Left lung (tissue), 10 donors: ENCODE results near the gene AK1. TPM values are rescaled to one million over a fixed set of nuclear protein-coding genes. Genes with fewer than 3 reads are reported as not detected.

ENCODE experiments used
- ATAC-seq: fragments of 200-7000 bp; cut with Tn5 transposase; one replicate; pipeline ENCODE4 v1.9.1; 2020; ENCODE audit warnings: moderate library complexity
- DNase-seq, 4 donors: peaks; one replicate each; pipeline ENCODE4 v3.0.0-alpha.2; 2013 to 2020
- H3K27ac ChIP-seq, 2 donors: fragments of 200-600 bp; sonication (generic) in 1 of 2; one replicate each; pipeline versions ENCODE4 v1.5.0 to v1.8.0; 2020 to 2021
- H3K27me3 ChIP-seq, 2 donors: fragments of 200-600 bp; sonication (generic) in 1 of 2; one replicate each; pipeline versions ENCODE4 v1.5.0 to v1.8.0; 2020 to 2021
- H3K36me3 ChIP-seq, 2 donors: fragments of 200-600 bp; sonication (generic) in 1 of 2; one replicate each; pipeline versions ENCODE4 v1.5.0 to v1.8.0; 2020 to 2021
- H3K4me1 ChIP-seq, 2 donors: fragments of 200-600 bp; one replicate each; pipeline ENCODE4 v1.8.0; 2021
- H3K4me3 ChIP-seq, 2 donors: fragments of 200-600 bp; sonication (generic) in 1 of 2; one replicate each; pipeline versions ENCODE4 v1.5.0 to v1.8.0; 2020 to 2021; ENCODE audit warnings: mild to moderate bottlenecking in 1 of 2
- H3K9me3 ChIP-seq, 2 donors: fragments of 200-600 bp; sonication (generic) in 1 of 2; one replicate each; pipeline versions ENCODE4 v1.5.0 to v1.8.0; 2020 to 2021
- intact Hi-C, 2 donors: fragments of 100-400 bp; cut with DNase I; formaldehyde crosslinking; loops; one replicate each; pipeline versions ENCODE4 v1.11.2 to v1.14.2; 2022
- microRNA-seq, 2 donors: library from miRNA; unstranded; fragments of <30 nt; microRNA quantifications; one replicate each; pipeline ENCODE4, GENCODE V29; 2019
- polyA plus RNA-seq, 6 donors: library from polyadenylated mRNA; unstranded; fragments of 120-200 nt; gene quantifications; one replicate each; pipeline ENCODE4 v1.2.1, GENCODE V29; 2013; ENCODE audit not compliant: insufficient read length in 6 of 6
- total RNA-seq, 2 donors: library from RNA; stranded (reverse); fragmentation: NEBNext Ultra II Directional; extraction: Animal tissue kit (Norgen Biotek cat#: 25700); gene quantifications; one replicate each; pipeline ENCODE4 v1.2.1, GENCODE V29; 2021
- TF ChIP-seq, protein P1 (sequence below), 2 donors: fragments of 200-600 bp; sonication (generic) in 1 of 2; IDR thresholded peaks; one replicate each; pipeline versions ENCODE4 v1.5.0 to v1.8.0; 2021; ENCODE audit warnings: antibody characterized with exemption in 2 of 2
- donor health status: DM: no; HTN: yes; CAD: no.
- donor health status: DM: no; HTN: no; CAD: no.

AK1 gene
- total and polyA plus RNA-seq, 8 donors, result 47.3 to 264 (median 76.7) TPM

DNA sequence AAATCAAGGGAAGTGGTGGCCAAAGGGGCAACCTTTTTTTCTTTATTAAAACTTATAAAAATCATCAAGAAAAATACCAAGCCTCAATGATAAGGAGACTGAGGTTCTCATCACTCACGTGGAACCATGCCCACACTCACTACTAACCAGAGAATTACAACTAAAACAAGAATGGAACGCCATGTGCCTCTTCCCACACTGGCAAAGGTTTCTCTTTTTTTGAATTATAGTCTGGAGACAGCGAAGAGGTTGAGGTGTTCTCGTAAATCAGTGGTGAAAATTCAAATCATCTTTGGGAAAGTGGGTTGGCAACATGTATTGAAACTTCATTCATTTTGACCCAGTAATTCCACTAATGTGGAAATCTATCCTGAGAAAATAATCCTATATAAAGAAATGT, 55.4 kb downstream of the AK1 start:
- Histone ChIP-seq H3K9me3 (no peaks in the 10 kb centered on the region), H3K36me3 (peaks cover 0 to 90% of the 10 kb centered on the region in 2 donors), H3K4me1 (peaks cover 0 to 13% of the 10 kb centered on the region in 2 donors), H3K27ac (no peak overlapping the region), H3K27me3 (no peaks in the 10 kb centered on the region), H3K4me3 (no peak overlapping the region)
- ATAC-seq (no peak), DNase-seq (no peak)
- TF ChIP-seq, protein P1, sequence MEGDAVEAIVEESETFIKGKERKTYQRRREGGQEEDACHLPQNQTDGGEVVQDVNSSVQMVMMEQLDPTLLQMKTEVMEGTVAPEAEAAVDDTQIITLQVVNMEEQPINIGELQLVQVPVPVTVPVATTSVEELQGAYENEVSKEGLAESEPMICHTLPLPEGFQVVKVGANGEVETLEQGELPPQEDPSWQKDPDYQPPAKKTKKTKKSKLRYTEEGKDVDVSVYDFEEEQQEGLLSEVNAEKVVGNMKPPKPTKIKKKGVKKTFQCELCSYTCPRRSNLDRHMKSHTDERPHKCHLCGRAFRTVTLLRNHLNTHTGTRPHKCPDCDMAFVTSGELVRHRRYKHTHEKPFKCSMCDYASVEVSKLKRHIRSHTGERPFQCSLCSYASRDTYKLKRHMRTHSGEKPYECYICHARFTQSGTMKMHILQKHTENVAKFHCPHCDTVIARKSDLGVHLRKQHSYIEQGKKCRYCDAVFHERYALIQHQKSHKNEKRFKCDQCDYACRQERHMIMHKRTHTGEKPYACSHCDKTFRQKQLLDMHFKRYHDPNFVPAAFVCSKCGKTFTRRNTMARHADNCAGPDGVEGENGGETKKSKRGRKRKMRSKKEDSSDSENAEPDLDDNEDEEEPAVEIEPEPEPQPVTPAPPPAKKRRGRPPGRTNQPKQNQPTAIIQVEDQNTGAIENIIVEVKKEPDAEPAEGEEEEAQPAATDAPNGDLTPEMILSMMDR (IDR thresholded peaks at IDR 0.05), result no peak
- intact Hi-C loops, result no loop called here

- Histone ChIP-seq H3K9me3 (no peaks in the 10 kb centered on the region), H3K4me1 (peaks cover 0 to 3% of the 10 kb centered on the region in 2 donors), H3K27ac (no peak overlapping the region), H3K27me3 (no peaks in the 10 kb centered on the region), H3K36me3 (peaks cover 0 to 91% of the 10 kb centered on the region in 2 donors), H3K4me3 (no peak overlapping the region)
- intact Hi-C loops, result no loop called here
- no peak for DNase-seq
- no peak for ATAC-seq
- TF ChIP-seq, protein P1 (IDR thresholded peaks at IDR 0.05), result no peak
These were observed 58.9 kb downstream of the AK1 start for GRCh38 chr9:127818574-127818973.

GRCh38 chr9:127817881-127818434, 59.5 kb downstream of the AK1 start:
- Histone ChIP-seq H3K4me3 (no peak overlapping the region), H3K27me3 (no peaks in the 10 kb centered on the region), H3K9me3 (no peaks in the 10 kb centered on the region), H3K36me3 (peaks cover 0 to 91% of the 10 kb centered on the region in 2 donors), H3K4me1 (peaks cover 0 to 3% of the 10 kb centered on the region in 2 donors), H3K27ac (no peak overlapping the region)
- TF ChIP-seq, protein P1 (IDR thresholded peaks at IDR 0.05), result no peak
- no peak for ATAC-seq
- intact Hi-C loops, result no loop called here
- no peak for DNase-seq

- no peak for DNase-seq
- H3K4me1 ChIP-seq, result peaks cover 0 to 3% of the 10 kb centered on the region in 2 donors
- ATAC-seq, result no peak
- H3K9me3 ChIP-seq, result no peaks in the 10 kb centered on the region
- intact Hi-C loops, result no loop called here
- H3K4me3 ChIP-seq, result no peak overlapping the region
- H3K36me3 ChIP-seq, result peaks cover 0 to 99% of the 10 kb centered on the region in 2 donors
- TF ChIP-seq, protein P1 (IDR thresholded peaks at IDR 0.05), result no peak
- H3K27ac ChIP-seq, result peak overlapping the region in 1 of 2 donors; percentile 20
- no peaks in the 10 kb centered on the region for H3K27me3 ChIP-seq
These were observed 60.7 kb downstream of the AK1 start for GRCh38 chr9:127816728-127817127.

Small RNAs within 50 kb of the gene (microRNA-seq; reads per million reads assigned to microRNA genes)
- 0.14 to 0.17 reads per million in 2 donors for gene MIR4672

Other genes with a start within 250 kb of the AK1 start
- gene CFAP157, start 170.7 kb downstream of the AK1 start, total RNA-seq, result 1 to 10 TPM in 1 of 2 donors, under 1 TPM in 1; 0.35 to 7.6 TPM
- gene CFAP157, start 170.7 kb downstream of the AK1 start, polyA plus RNA-seq, result 10 to 100 TPM in 3 of 6 donors, 1 to 10 TPM in 3; 3.3 to 12.6 (median 9.8) TPM
- 10 to 100 TPM; 17.1 to 20.2 TPM for gene PTRH1, start 162.0 kb downstream of the AK1 start, total RNA-seq
- gene PTRH1, start 162.0 kb downstream of the AK1 start, polyA plus RNA-seq, result 10 to 100 TPM in 1 of 6 donors, 1 to 10 TPM in 5; 3.6 to 10.3 (median 6.5) TPM
- 1 to 10 TPM in 1 of 2 donors, under 1 TPM in 1; 0.15 to 1.0 TPM for gene TTC16, start 161.6 kb downstream of the AK1 start, total RNA-seq
- 1 to 10 TPM in 1 of 6 donors, under 1 TPM in 5; 0.29 to 1.4 (median 0.78) TPM for gene TTC16, start 161.6 kb downstream of the AK1 start, polyA plus RNA-seq
- 10 to 100 TPM; 19.5 to 21.8 TPM for gene TOR2A, start 142.4 kb downstream of the AK1 start, total RNA-seq
- gene TOR2A, start 142.4 kb downstream of the AK1 start, polyA plus RNA-seq, result 10 to 100 TPM; 10.6 to 16.4 (median 13.2) TPM
- gene SH2D3C, start 99.0 kb downstream of the AK1 start, total RNA-seq, result 10 to 100 TPM; 21.7 to 41.9 TPM
- gene SH2D3C, start 99.0 kb downstream of the AK1 start, polyA plus RNA-seq, result 10 to 100 TPM; 25.1 to 38.3 (median 32.6) TPM
- 10 to 100 TPM; 78.8 to 83.4 TPM for gene CDK9, start 91.6 kb downstream of the AK1 start, total RNA-seq
- 10 to 100 TPM; 56.0 to 68.7 (median 61.1) TPM for gene CDK9, start 91.6 kb downstream of the AK1 start, polyA plus RNA-seq
- gene FPGS, start 74.8 kb downstream of the AK1 start, total RNA-seq, result 10 to 100 TPM; 59.3 to 97.4 TPM
- 10 to 100 TPM; 38.8 to 61.0 (median 48.5) TPM for gene FPGS, start 74.8 kb downstream of the AK1 start, polyA plus RNA-seq
- 100 to 1,000 TPM; 173 to 354 TPM for gene ENG, start 23.0 kb downstream of the AK1 start, total RNA-seq
- gene ENG, start 23.0 kb downstream of the AK1 start, polyA plus RNA-seq, result 100 to 1,000 TPM in 1 of 6 donors, 10 to 100 TPM in 5; 71.8 to 120 (median 88.1) TPM
- 10 to 100 TPM; 43.5 to 57.0 TPM for gene ST6GALNAC6, start 21.9 kb upstream of the AK1 start, total RNA-seq
- 10 to 100 TPM; 44.1 to 53.5 (median 48.6) TPM for gene ST6GALNAC6, start 21.9 kb upstream of the AK1 start, polyA plus RNA-seq
- gene ST6GALNAC4, start 39.4 kb upstream of the AK1 start, total RNA-seq, result 10 to 100 TPM; 62.5 to 89.9 TPM
- gene ST6GALNAC4, start 39.4 kb upstream of the AK1 start, polyA plus RNA-seq, result 10 to 100 TPM; 20.7 to 31.5 (median 24.3) TPM
- 1 to 10 TPM; 3.8 to 6.7 TPM for gene PIP5KL1, start 53.1 kb upstream of the AK1 start, total RNA-seq
- gene PIP5KL1, start 53.1 kb upstream of the AK1 start, polyA plus RNA-seq, result 1 to 10 TPM; 2.7 to 7.9 (median 5.0) TPM
- 10 to 100 TPM; 38.6 to 47.6 TPM for gene DPM2, start 60.2 kb upstream of the AK1 start, total RNA-seq
- gene DPM2, start 60.2 kb upstream of the AK1 start, polyA plus RNA-seq, result 10 to 100 TPM; 32.1 to 38.5 (median 34.6) TPM
- gene EEIG1, start 103.3 kb upstream of the AK1 start, total RNA-seq, result 10 to 100 TPM; 60.7 to 67.3 TPM
- gene EEIG1, start 103.3 kb upstream of the AK1 start, polyA plus RNA-seq, result 10 to 100 TPM; 28.2 to 40.7 (median 35.7) TPM
- 1 to 10 TPM; 7.7 to 8.0 TPM for gene NAIF1, start 189.6 kb upstream of the AK1 start, total RNA-seq
- gene NAIF1, start 189.6 kb upstream of the AK1 start, polyA plus RNA-seq, result 10 to 100 TPM in 3 of 6 donors, 1 to 10 TPM in 3; 8.2 to 11.5 (median 9.9) TPM
- gene SLC25A25, start 190.6 kb upstream of the AK1 start, total RNA-seq, result 10 to 100 TPM; 19.5 to 21.0 TPM
- gene SLC25A25, start 190.6 kb upstream of the AK1 start, polyA plus RNA-seq, result 10 to 100 TPM in 5 of 6 donors, 1 to 10 TPM in 1; 9.8 to 16.3 (median 13.6) TPM